ENCODE results near the gene TMEM255A. TPM values are rescaled to one million over a fixed set of nuclear protein-coding genes. Genes with fewer than 3 reads are reported as not detected.

Gene TMEM255A
- polyA plus RNA-seq, 1 donor from 2014 or later: 7.5 TPM

DNA sequence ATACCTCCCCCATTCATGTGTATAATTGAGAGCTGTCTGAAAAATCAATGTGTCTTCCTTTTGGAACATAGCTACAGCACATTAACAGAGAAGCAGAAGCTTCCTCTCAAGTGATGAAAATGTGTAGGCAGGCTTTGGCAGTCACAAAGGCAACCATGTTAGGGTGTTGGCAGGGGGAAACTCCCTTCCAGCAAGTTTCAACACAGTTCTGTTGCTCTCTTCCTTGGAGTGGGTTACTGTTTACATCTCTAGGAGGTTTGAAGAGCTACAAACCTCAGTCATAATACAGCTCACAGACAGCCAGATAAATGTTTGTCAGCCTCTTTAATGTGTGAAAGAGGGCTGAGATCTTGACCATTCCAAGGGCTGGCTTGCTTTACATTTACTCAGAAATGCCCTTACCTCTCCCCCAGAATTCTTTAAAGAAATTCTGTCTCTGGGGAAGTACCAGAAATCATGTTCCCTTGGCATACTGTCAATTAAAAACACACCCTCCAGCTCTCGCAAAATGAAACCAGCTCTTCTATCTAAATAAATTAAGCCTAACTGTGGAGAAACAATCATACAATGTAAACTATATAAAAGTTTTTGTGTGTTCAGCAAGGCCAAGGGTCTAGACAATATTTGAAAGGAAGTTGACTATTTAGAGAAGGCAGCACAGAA is 41.8 kb downstream of the TMEM255A start:
- Histone ChIP-seq H3K4me2 (ENCODE audit: low read length) (no peak overlapping the region), H3K4me3 (ENCODE audit: low read length) (no peak overlapping the region), H3K27ac (ENCODE audit: low read length) (no peak overlapping the region), H2AFZ (ENCODE audit: low read depth, low read length) (no peak overlapping the region), H4K20me1 (ENCODE audit: insufficient read depth) (no peaks in the 10 kb centered on the region), H3F3A (ENCODE audit: insufficient read depth, low read length, poor library complexity, severe bottlenecking) (no peaks in the 10 kb centered on the region), H3K9me3 (ENCODE audit: low read length) (no peaks in the 10 kb centered on the region), H3K79me2 (replicated peaks; ENCODE audit: insufficient read depth, low read length) (no peaks in the 10 kb centered on the region), H3K9ac (ENCODE audit: low read length) (no peak overlapping the region), H3K9me2 (ENCODE audit: insufficient read depth, low read length) (no peaks in the 10 kb centered on the region), H3K27me3 (ENCODE audit: insufficient read depth, low read depth, low read length) (no peaks in the 10 kb centered on the region), H3K36me3 (ENCODE audit: insufficient read depth, low read length) (no peaks in the 10 kb centered on the region)
- TF ChIP-seq MXI1 (conservative IDR thresholded peaks at IDR 0.05; ENCODE audit: poor library complexity, severe bottlenecking) (no peak), EP300 (conservative IDR thresholded peaks at IDR 0.05; ENCODE audit: poor library complexity, severe bottlenecking) (no peak), EZH2 (IDR thresholded peaks at IDR 0.05; ENCODE audit: borderline replicate concordance, insufficient read depth, low read length, poor library complexity, severe bottlenecking) (no peak), SMC3 (conservative IDR thresholded peaks at IDR 0.05; ENCODE audit: poor library complexity) (no peak), RAD21 (conservative IDR thresholded peaks at IDR 0.05) (no peak), POLR2AphosphoS5 (IDR thresholded peaks at IDR 0.05) (no peak), CTCF (IDR thresholded peaks at IDR 0.05; ENCODE audit: poor library complexity, severe bottlenecking) (no peak), TAF1 (IDR thresholded peaks at IDR 0.05; ENCODE audit: low read depth) (no peak)
- TF ChIP-seq, protein P1, sequence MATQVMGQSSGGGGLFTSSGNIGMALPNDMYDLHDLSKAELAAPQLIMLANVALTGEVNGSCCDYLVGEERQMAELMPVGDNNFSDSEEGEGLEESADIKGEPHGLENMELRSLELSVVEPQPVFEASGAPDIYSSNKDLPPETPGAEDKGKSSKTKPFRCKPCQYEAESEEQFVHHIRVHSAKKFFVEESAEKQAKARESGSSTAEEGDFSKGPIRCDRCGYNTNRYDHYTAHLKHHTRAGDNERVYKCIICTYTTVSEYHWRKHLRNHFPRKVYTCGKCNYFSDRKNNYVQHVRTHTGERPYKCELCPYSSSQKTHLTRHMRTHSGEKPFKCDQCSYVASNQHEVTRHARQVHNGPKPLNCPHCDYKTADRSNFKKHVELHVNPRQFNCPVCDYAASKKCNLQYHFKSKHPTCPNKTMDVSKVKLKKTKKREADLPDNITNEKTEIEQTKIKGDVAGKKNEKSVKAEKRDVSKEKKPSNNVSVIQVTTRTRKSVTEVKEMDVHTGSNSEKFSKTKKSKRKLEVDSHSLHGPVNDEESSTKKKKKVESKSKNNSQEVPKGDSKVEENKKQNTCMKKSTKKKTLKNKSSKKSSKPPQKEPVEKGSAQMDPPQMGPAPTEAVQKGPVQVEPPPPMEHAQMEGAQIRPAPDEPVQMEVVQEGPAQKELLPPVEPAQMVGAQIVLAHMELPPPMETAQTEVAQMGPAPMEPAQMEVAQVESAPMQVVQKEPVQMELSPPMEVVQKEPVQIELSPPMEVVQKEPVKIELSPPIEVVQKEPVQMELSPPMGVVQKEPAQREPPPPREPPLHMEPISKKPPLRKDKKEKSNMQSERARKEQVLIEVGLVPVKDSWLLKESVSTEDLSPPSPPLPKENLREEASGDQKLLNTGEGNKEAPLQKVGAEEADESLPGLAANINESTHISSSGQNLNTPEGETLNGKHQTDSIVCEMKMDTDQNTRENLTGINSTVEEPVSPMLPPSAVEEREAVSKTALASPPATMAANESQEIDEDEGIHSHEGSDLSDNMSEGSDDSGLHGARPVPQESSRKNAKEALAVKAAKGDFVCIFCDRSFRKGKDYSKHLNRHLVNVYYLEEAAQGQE (IDR thresholded peaks at IDR 0.05; ENCODE audit: borderline replicate concordance): no peak

DNA sequence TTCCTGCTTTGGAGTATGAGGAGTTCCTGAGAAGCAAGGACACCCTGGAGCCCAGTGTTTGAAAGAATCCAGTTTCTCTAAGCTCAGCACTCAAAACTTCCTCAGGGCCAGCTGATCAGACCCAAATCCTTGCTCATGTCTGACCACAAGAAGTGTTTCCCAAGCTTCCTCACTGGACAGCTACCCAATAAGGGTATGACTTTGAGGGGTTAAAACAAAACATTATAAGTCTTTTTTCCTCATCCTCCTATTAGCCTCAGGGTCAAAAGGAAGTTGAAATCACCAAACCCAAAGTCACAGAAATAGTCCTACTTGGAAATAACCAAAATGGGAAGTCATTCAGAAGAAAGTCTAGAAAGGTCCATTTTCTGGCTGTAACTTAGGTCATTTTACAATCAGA is 46.9 kb downstream of the TMEM255A start:
- Histone ChIP-seq H2AFZ (ENCODE audit: low read depth, low read length) (no peak overlapping the region), H3K9ac (ENCODE audit: low read length) (no peak overlapping the region), H4K20me1 (ENCODE audit: insufficient read depth) (no peaks in the 10 kb centered on the region), H3K4me3 (ENCODE audit: low read length) (no peak overlapping the region), H3K27ac (ENCODE audit: low read length) (no peak overlapping the region), H3K9me2 (ENCODE audit: insufficient read depth, low read length) (no peaks in the 10 kb centered on the region), H3K9me3 (ENCODE audit: low read length) (no peaks in the 10 kb centered on the region), H3K27me3 (ENCODE audit: insufficient read depth, low read depth, low read length) (no peaks in the 10 kb centered on the region), H3K4me2 (ENCODE audit: low read length) (no peak overlapping the region), H3F3A (ENCODE audit: insufficient read depth, low read length, poor library complexity, severe bottlenecking) (no peaks in the 10 kb centered on the region), H3K79me2 (replicated peaks; ENCODE audit: insufficient read depth, low read length) (no peaks in the 10 kb centered on the region), H3K36me3 (ENCODE audit: insufficient read depth, low read length) (no peaks in the 10 kb centered on the region)
- TF ChIP-seq MXI1 (conservative IDR thresholded peaks at IDR 0.05; ENCODE audit: poor library complexity, severe bottlenecking) (no peak), EP300 (conservative IDR thresholded peaks at IDR 0.05; ENCODE audit: poor library complexity, severe bottlenecking) (no peak), TAF1 (IDR thresholded peaks at IDR 0.05; ENCODE audit: low read depth) (no peak), POLR2AphosphoS5 (IDR thresholded peaks at IDR 0.05) (no peak), RAD21 (conservative IDR thresholded peaks at IDR 0.05) (no peak), SMC3 (conservative IDR thresholded peaks at IDR 0.05; ENCODE audit: poor library complexity) (no peak)
- TF ChIP-seq, protein P1 (IDR thresholded peaks at IDR 0.05; ENCODE audit: borderline replicate concordance): no peak
